GM12874 (cell line): ENCODE results near the gene RASL10A.

Experiments
- TF ChIP-seq, protein P1 (sequence below): IDR thresholded peaks from 2 replicates; pipeline ENCODE4 v1.5.1; 2011; ENCODE audit warnings: low read depth, mild to moderate bottlenecking, control low read depth, low read length, moderate library complexity; ENCODE audit not compliant: insufficient read depth

Gene RASL10A

DNA sequence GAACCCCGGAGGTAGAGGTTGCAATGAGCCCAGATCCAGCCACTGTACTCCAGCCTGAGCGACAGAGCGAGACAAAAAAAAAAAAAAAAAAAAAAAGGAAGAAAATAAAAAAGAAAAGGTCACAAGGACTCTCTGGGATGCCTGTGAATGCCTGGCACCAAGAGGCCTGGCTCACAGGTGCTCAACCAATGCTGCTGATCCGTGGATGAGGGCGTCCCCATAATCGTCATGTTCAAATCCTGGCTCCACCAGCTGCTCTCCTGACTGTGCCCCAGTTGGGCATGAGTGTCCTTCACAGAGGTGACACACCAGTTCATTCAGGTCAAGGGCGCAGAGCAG lies 9.7 kb downstream of the RASL10A start:
- TF ChIP-seq, protein P1, sequence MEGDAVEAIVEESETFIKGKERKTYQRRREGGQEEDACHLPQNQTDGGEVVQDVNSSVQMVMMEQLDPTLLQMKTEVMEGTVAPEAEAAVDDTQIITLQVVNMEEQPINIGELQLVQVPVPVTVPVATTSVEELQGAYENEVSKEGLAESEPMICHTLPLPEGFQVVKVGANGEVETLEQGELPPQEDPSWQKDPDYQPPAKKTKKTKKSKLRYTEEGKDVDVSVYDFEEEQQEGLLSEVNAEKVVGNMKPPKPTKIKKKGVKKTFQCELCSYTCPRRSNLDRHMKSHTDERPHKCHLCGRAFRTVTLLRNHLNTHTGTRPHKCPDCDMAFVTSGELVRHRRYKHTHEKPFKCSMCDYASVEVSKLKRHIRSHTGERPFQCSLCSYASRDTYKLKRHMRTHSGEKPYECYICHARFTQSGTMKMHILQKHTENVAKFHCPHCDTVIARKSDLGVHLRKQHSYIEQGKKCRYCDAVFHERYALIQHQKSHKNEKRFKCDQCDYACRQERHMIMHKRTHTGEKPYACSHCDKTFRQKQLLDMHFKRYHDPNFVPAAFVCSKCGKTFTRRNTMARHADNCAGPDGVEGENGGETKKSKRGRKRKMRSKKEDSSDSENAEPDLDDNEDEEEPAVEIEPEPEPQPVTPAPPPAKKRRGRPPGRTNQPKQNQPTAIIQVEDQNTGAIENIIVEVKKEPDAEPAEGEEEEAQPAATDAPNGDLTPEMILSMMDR = no peak

DNA sequence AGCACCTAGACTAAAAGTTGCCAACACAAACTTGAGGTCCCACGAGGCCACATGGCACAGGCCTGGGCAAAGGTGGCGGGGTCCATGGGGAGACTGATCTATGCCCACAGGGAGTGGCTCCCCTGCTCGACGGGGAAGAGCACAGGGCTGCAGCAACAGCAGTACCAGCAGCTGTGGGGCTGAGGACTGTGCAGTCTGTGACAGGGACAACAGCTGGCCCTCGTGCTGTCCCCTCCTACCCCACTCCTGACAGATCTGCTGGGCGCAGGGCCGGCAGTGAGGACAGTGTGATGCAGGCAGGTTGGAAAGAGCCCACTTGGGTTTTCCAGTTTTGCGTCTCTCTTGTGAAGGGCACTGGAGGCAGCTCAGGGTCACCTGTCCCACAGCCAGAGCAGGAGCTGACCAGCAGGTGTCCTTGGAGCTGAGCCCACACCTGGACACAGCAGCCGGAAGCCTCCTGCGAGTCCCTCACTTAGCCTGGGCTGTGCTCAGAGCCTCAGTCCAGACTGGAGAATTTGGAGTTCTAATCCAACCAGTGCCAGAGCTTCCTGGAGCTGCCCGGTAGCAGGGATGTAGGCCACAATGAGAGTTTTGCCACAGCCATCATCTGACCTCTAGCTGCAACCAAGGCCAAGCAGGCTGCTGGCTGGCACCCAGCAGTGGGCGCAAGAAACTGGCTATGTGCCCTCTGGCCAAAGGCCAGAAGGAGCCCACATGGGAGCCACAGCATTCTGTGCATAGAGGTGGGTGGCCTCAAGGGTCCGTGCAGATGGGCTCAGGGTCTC lies 12.6 kb downstream of the RASL10A start:
- TF ChIP-seq, protein P1 = no peak

DNA sequence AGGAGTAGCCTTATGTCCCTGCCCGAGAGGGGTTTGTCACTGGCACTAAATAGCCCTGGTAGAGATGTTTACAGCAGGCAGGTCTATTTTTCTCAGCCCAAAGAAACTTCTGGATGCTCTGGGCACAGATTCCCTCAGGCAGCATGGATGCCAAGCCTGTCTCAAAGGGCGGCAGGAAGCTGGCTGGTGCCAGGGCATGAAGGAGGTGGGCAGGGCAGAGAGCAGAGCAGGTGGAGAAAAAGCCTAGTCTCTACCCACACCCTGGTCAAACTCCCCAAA lies 13.2 kb downstream of the RASL10A start:
- TF ChIP-seq, protein P1 = no peak

DNA sequence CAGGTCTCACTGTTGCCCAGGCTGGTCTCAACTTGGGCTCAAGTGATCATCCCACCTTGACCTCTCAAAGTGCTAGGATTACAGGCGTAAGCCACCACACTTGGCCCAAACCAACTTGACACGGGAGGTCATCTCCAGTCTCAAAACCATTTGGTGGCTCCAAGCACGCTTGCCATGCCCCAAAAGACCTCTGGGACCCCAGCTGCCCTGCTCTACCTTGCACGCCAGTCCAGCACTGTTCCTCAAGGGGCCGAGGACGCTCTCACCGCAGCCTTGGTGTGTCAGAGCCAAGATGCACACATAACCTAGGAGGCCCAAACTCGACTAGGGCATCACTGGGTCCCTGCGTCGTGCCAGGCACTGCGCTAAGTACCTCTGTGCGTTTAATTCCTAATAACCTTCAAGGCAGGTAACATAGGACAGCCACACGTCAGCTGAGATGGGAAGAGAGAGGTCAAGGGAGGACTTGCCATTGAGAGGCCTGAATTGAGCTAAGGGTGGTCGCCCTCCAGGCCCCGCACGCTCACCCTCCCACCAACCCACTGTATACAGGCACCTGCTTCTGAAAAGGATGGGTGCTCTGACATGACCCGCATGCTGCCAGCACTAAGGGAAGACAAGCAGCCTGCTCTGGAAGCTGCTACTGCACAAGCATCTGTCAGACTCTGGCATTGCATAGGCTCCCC lies 13.6 kb downstream of the RASL10A start:
- TF ChIP-seq, protein P1 = no peak

DNA sequence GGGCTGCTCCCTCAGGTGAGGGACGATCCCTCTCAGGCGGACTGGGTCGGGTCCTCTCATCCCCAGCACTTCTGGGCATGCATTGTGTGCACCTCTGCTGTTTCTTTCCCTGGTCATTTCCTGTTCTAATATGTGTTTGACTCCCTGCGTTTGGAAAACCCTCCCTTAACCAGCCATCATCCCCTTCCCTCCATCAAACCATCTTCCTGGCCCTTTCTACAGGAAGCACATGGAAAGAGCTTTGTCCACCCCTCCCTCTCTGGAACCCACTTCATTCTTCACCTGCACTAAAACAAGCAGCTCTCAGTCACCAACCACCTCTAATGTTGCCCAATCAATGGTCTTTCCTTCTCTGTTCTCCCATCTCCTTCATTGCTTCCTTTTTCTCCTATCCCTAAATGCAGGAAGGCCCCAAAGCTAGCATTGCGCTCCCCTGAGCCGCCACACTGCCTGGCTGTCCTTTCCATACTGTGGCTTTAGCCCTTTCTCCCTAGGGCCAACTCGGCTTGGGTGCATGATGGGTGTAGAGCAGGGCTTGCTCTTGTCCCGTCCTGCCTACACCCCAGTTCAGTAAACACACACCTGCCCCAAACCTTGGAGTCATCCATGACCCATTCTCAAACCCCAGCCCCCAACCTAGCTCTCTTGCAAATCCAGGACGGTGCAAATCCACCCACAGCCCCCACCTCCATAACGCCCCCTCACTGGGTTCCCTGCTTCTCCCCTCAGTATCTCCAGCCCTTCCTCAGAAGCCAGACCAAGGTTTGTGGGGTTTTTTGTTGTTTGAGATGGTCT lies 14.5 kb downstream of the RASL10A start:
- TF ChIP-seq, protein P1 = no peak

DNA sequence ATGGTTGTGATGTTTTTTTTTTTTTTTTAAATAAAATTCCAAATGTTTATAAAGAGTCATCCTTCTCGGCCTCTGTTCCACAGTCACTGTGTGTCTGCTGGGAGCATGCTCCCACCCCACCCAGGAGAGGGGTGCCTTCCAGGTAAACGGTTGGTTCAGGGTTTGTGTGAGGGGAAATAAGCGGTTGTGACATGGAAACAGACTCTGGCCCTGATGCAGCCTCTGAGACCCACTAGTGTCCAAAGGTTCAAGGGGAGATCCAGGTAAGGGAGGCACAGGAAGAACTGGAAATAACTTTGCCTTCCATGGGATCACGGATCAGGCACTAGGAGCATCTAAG lies 15.1 kb downstream of the RASL10A start:
- TF ChIP-seq, protein P1 = no peak

DNA sequence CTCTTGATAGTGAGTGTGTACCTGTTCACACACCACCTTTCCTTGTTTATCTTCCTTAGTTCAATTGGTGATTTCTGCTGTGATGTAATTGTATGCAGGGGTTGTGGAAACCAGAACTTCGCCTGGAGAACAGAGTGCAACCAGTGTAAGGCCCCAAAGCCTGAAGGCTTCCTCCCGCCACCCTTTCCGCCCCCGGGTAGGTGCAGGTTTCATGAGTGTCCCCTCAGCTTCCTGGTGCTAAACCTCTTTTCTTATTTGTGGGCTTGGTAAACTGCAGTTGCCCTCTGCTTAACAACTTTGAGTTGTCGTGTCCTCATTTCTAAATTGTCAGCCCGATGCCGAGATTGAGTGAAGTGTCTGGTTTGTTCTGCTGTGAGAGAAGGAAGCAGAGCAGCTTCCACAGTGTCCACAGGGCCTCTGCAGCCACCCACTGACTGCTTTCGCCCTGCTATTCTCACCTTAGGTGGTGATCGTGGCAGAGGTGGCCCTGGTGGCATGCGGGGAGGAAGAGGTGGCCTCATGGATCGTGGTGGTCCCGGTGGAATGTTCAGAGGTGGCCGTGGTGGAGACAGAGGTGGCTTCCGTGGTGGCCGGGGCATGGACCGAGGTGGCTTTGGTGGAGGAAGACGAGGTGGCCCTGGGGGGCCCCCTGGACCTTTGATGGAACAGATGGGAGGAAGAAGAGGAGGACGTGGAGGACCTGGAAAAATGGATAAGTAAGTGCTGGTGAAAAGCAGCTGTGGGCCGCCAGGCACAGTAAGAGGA lies 16.2 kb downstream of the RASL10A start:
- TF ChIP-seq, protein P1 = no peak
